ENCODE data around the gene LNPEP.
"Not testable (repeated sequence)": the region's sequence is repeated elsewhere in the genome, so short reads cannot be mapped to it uniquely, and the experiment has no call there.

LNPEP gene

GRCh38 chr5:96930058-96930457, 5.8 kb upstream of the LNPEP start:
- Histone ChIP-seq H3K4me2 (ENCODE audit: low read length) (no peak overlapping the region), H3K27me3 (ENCODE audit: control insufficient read depth, low read length) (no peaks in the 10 kb centered on the region; the same call in 1 of the 2 replicates), H3K9me3 (ENCODE audit: control insufficient read depth, insufficient read depth, low read length) (no peaks in the 10 kb centered on the region), H3K4me1 (ENCODE audit: control insufficient read depth, low read length) (peaks cover 77% of the 10 kb centered on the region), H3K27ac (ENCODE audit: low read depth, low read length) (no peak overlapping the region), H4K20me1 (ENCODE audit: control insufficient read depth, insufficient read depth, low read depth, low read length) (no peaks in the 10 kb centered on the region), H3K9me2 (replicated peaks; ENCODE audit: control insufficient read depth, low read length) (no peaks in the 10 kb centered on the region), H3K36me3 (ENCODE audit: control insufficient read depth, low read length) (peaks cover 12% of the 10 kb centered on the region), H3F3A (ENCODE audit: control insufficient read depth, insufficient read depth) (peaks cover 14% of the 10 kb centered on the region), H3K79me2 (ENCODE audit: control insufficient read depth, low read length) (peaks cover 30% of the 10 kb centered on the region), H3K4me3 (ENCODE audit: low read length) (no peak overlapping the region)
- TF ChIP-seq CTCF (IDR thresholded peaks at IDR 0.05; ENCODE audit: low read depth, low read length, poor library complexity, severe bottlenecking) (no peak), EZH2phosphoT487 (IDR thresholded peaks at IDR 0.05; ENCODE audit: borderline replicate concordance, low read length) (no peak)

GRCh38 chr5:96930589-96930988, 5.3 kb upstream of the LNPEP start:
- Histone ChIP-seq H4K20me1 (ENCODE audit: control insufficient read depth, insufficient read depth, low read depth, low read length) (no peaks in the 10 kb centered on the region), H3K4me2 (ENCODE audit: low read length) (no peak overlapping the region), H3K27me3 (ENCODE audit: control insufficient read depth, low read length) (no peaks in the 10 kb centered on the region; the same call in 1 of the 2 replicates), H3K79me2 (ENCODE audit: control insufficient read depth, low read length) (peaks cover 33% of the 10 kb centered on the region), H3F3A (ENCODE audit: control insufficient read depth, insufficient read depth) (peaks cover 17% of the 10 kb centered on the region), H3K36me3 (ENCODE audit: control insufficient read depth, low read length) (peaks cover 15% of the 10 kb centered on the region), H3K27ac (ENCODE audit: low read depth, low read length) (no peak overlapping the region), H3K9me3 (ENCODE audit: control insufficient read depth, insufficient read depth, low read length) (no peaks in the 10 kb centered on the region), H3K9me2 (replicated peaks; ENCODE audit: control insufficient read depth, low read length) (no peaks in the 10 kb centered on the region), H3K4me1 (ENCODE audit: control insufficient read depth, low read length) (peaks cover 72% of the 10 kb centered on the region), H3K4me3 (ENCODE audit: low read length) (no peak overlapping the region)
- TF ChIP-seq EZH2phosphoT487 (IDR thresholded peaks at IDR 0.05; ENCODE audit: borderline replicate concordance, low read length) = no peak

- peaks cover 35% of the 10 kb centered on the region for H3K79me2 ChIP-seq (ENCODE audit: control insufficient read depth, low read length)
- not testable (repeated sequence) for H3K27me3 ChIP-seq (ENCODE audit: control insufficient read depth, low read length); H3K27ac ChIP-seq (ENCODE audit: low read depth, low read length); H3K9me2 ChIP-seq (replicated peaks; ENCODE audit: control insufficient read depth, low read length); H4K20me1 ChIP-seq (ENCODE audit: control insufficient read depth, insufficient read depth, low read depth, low read length); H3K9me3 ChIP-seq (ENCODE audit: control insufficient read depth, insufficient read depth, low read length)
- peaks cover 67% of the 10 kb centered on the region for H3K4me1 ChIP-seq (ENCODE audit: control insufficient read depth, low read length)
- H3K4me3 ChIP-seq (ENCODE audit: low read length) = peak overlapping the region; percentile 97; the same call in 1 of the 2 replicates
- H3K36me3 ChIP-seq (ENCODE audit: control insufficient read depth, low read length) = peaks cover 16% of the 10 kb centered on the region
- peak overlapping the region; percentile 99 for H3K4me2 ChIP-seq (ENCODE audit: low read length)
- peaks cover 16% of the 10 kb centered on the region for H3F3A ChIP-seq (ENCODE audit: control insufficient read depth, insufficient read depth)
These were observed 4.8 kb upstream of the LNPEP start for GRCh38 chr5:96931037-96931436.

- Histone ChIP-seq H3K9me3 (ENCODE audit: control insufficient read depth, insufficient read depth, low read length) (no peaks in the 10 kb centered on the region), H3K9me2 (replicated peaks; ENCODE audit: control insufficient read depth, low read length) (no peaks in the 10 kb centered on the region), H3K27ac (ENCODE audit: low read depth, low read length) (peak overlapping the region; percentile 97), H3K79me2 (ENCODE audit: control insufficient read depth, low read length) (peaks cover 41% of the 10 kb centered on the region), H3F3A (ENCODE audit: control insufficient read depth, insufficient read depth) (peaks cover 14% of the 10 kb centered on the region), H3K4me3 (ENCODE audit: low read length) (peak overlapping the region; percentile 97), H4K20me1 (ENCODE audit: control insufficient read depth, insufficient read depth, low read depth, low read length) (no peaks in the 10 kb centered on the region), H3K4me2 (ENCODE audit: low read length) (peak overlapping the region; percentile 99), H3K27me3 (ENCODE audit: control insufficient read depth, low read length) (no peaks in the 10 kb centered on the region; the same call in 1 of the 2 replicates), H3K36me3 (ENCODE audit: control insufficient read depth, low read length) (peaks cover 19% of the 10 kb centered on the region), H3K4me1 (ENCODE audit: control insufficient read depth, low read length) (peaks cover 62% of the 10 kb centered on the region)
- no peak for TF ChIP-seq EZH2phosphoT487 (IDR thresholded peaks at IDR 0.05; ENCODE audit: borderline replicate concordance, low read length)
- no peak for TF ChIP-seq CTCF (IDR thresholded peaks at IDR 0.05; ENCODE audit: low read depth, low read length, poor library complexity, severe bottlenecking)
These were observed 4.3 kb upstream of the LNPEP start for GRCh38 chr5:96931605-96932004.
